ENCODE results near the gene PPFIA4.

The PPFIA4 gene

DNA sequence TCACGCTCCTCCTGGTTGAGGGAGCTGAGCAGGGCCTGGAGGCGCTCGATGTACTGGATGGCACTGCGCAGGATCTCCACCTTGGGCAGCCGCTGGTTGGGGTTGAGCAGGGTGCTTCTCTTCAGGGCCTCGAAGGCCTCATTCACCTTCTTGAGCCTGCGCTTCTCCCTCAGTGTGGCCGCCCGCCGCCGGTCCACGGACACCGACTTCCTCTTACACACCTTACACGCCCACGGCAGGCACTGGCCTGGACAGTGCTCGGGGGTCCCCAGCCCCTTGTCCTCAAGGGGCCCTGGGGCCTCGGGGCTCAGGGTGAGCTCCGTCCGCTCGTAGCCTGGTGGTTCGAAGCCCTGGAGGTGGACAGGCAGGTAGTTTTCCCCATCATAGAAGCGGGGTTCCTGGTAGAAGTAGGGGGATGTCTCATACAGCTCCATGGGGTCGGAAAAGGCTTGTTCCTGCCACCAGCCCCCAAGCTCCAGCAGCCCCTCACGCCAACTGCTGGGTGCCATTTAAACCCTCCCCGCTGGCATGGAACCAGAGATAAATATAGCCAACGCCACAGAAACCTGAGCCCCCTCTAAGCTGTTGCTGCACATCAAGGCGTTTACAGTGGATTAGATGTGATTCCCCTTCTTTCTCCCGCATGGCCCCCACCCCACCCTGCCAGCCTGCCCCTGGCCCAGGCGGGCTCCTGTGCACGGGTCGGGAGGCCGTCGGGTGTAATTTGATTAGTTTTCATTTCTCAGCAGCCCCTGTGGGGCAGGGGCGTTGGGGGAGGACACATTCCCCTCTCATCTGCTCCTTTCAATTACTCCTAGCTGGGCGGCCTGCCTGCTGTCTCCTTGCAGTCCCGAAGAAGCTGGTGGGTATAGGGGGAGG is 59.5 kb downstream of the PPFIA4 start, which contains the start of gene MYOG:
TSS of gene MYOG (minus strand) at position 485 of the 879 bp plus-strand sequence. CDS start at position 434, 51 bp downstream.
- FAIRE-seq: no peak

- FAIRE-seq: no peak
These were observed 60.9 kb downstream of the PPFIA4 start for GRCh38 chr1:203086992-203087763.

GRCh38 chr1:203088441-203088840 is 62.1 kb downstream of the PPFIA4 start:
- no peak for FAIRE-seq

- no peak for FAIRE-seq
These were observed 62.8 kb downstream of the PPFIA4 start for GRCh38 chr1:203089001-203089650.

GRCh38 chr1:203089651-203090045 is 63.4 kb downstream of the PPFIA4 start:
- no peak for FAIRE-seq

- FAIRE-seq: no peak
These were observed 64.3 kb downstream of the PPFIA4 start for GRCh38 chr1:203090421-203091198.

- FAIRE-seq: no peak
These were observed 64.8 kb downstream of the PPFIA4 start for GRCh38 chr1:203091199-203091477.

DNA sequence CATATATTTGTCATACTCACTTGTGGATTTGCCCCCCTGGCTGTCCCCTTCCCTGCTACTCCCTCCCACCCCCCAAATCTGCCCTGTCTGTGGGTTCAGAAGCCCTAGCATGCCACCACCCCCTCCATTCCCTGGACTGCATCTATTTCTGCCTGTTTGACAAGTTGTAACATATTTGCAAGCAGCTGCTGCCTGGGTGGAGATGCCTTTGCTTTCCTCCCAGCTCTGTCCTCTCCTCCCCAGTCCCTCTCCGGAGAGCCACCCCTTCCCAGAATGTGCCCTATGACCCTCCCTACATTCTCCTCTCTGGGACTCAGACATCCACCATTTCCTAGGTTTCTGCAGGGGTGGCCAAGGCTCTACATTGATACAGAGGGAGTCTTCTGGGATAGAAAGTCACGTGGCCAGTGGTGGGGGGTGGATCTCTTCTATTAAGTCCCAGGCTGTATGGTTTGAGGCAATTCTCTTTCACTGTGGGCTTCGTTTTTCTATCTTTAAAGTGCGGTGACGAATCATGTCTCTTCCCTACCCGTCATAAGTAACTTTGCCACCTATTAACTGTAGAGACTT is 65.6 kb downstream of the PPFIA4 start:
- FAIRE-seq: no peak

GRCh38 chr1:203093754-203094410 is 67.6 kb downstream of the PPFIA4 start:
- no peak for FAIRE-seq

- no peak for FAIRE-seq
These were observed 68.9 kb downstream of the PPFIA4 start for GRCh38 chr1:203095061-203095690.

DNA sequence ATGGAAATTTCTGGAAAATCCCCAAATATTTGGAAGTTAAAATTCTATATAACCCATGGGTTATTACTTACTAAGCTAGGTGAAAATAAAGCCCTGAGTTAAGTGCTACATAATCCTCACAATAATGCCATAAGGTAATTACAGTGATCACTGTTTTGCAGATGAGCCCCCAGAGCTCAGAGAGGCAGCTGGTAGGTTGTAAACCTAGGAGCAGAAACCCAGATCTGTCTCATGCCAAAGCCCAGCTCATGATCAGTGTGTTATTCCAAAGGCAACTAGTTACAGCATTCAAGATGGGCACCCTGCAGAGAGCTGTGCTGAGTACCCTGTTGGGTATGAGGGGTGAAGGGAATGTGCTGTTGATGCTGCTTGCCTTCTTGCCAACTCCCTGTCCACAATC is 70.3 kb downstream of the PPFIA4 start:
- FAIRE-seq: no peak

GRCh38 chr1:203097001-203097400 is 70.7 kb downstream of the PPFIA4 start:
- FAIRE-seq: no peak

DNA sequence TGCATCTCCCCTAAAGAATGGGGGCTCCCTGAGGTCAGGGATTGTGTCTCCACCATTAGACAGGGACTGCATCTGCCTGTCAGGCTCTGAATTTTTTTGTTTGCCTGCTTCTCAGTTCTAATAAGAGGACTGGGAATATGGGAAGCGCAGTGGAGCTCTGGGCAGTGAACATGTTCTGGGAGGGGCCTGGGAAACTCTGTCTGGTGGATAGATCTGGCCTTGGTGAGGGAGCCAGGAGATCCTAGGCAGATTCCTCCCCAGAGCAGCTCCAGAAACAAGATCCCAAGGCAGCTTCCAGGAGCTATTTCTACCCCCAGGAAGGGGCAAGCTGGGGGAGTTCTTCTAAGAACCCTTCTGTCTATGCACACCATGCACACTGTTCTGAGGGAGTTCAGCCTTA is 72.2 kb downstream of the PPFIA4 start:
- no peak for FAIRE-seq

- FAIRE-seq: no peak
These were observed 72.7 kb downstream of the PPFIA4 start for GRCh38 chr1:203098914-203099520.

DNA sequence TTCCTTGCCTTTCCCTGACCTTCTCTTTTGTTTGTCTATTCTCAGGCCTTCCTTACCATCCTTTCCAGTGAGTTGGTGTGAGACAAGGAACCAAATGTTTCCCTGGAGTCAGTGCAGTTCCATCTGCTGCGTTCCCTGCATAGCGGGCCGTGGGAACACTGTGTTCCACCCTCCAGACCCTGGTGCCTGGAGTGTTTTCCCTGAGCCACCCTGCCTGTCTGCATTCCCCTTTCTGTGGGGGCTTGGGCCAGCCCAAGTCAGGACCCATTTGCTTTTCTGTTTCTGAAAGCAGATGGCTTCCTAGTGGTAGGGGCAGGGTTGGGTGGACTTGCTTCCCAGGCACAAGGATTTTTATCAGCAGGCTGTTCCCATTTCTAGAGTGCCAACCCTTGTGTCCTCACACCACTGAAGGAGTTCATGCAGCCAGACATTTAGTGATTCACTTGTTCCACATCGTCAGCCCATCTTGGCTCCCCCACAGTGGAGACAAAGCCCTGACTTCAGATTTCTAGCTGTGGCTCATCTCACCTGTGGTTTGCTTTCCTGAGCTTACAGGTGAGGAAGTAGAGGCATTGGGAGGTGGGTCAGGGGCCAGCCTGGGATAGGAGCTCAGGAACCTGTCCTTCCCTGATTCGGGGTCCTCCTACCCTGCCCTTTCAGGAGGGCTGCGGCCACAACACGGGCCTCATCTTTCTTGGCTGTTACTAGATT is 73.7 kb downstream of the PPFIA4 start:
- FAIRE-seq: no peak

DNA sequence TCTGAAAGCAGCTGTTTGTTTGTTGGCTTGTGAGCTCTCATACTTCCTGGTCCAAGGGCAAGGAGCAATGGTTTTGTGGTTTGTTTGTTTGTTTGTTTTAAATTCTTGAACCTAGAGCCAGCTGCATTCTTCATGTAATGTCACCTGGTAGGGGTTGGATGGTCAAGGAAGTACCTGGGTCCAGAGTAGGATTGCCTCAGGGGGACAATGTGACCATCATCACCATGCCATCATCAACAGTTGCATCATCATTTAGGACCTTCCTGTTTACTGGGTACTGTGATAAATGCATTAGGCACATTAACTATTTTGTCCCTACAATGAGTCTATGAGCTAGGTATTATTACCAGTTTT is 74.2 kb downstream of the PPFIA4 start:
- no peak for FAIRE-seq

DNA sequence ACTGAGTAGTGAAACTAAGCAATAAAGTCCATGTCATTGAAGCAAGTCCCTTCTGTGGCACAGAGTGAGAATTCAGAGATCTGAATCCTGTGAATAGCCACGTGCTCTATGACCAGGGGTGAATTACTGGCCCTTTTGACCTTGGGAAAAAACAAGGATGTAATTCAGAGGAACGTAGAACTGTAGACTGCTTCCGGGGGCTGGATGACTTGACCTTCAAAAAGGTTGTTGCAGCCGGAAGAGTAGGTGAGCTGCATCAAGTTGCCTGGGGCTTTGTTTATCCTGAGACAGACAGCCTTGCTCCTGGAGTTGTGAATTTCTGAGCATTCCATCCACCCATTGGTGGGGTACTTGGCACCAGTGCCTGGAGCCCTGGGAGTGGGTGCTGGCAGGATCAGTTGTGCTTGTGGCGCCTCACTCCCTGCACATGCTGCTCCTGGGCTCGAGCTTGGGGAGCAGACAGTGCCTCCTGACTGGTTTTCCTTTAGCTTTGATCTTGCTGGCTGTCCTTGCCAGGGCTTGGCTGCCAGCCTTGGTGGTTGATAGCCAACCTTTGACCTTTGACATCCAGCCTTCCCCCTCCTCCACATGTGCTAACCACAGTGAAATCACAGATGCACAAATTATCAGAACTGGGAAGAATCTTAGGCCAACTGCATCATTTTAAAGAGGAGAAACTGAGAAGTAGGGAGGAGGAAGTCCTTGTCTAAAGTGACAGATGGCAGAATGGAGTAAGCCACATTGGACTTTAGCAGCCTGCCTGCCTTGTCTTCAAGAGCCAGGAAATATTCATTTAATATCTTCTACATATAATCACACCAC is 75.7 kb downstream of the PPFIA4 start:
- no peak for FAIRE-seq

DNA sequence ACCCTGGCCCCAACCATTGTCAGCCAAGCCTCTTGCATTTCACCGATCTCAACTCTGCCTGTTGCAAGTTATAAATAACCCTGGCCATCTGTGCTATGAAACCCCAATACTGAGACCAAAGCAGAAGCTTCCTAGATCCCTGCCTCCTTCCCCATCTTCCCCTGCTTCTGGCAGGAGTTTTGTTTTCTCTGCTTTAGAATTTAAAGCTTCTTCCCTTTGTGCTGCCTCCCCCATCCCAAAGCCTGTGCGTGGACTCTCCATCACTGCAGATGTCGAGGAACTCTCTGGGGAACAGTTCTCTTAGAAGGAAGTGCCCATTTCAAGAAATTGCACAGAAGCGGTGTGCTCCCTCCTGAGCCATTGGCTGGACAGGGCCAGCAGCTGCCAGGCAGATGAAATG is 76.9 kb downstream of the PPFIA4 start:
- no peak for FAIRE-seq

- FAIRE-seq: no peak
These were observed 77.7 kb downstream of the PPFIA4 start for GRCh38 chr1:203103829-203104495.

Measured in islet of Langerhans (tissue), 1 donor.